Activated naive CD8-positive, alpha-beta T cell treated with anti-CD3 and anti-CD28 coated beads, Interleukin-2, amount 10 ng/mL, durations not matched to agents 7 days and 5 days (primary cell): Measurements from ENCODE around the gene CASK. TPM values are rescaled to one million over a fixed set of nuclear protein-coding genes. Genes with fewer than 3 reads are reported as not detected.
A peak's percentile ranks its signal among the peaks of the same experiment; 100 is the strongest.
"Not testable (repeated sequence)": the region's sequence is repeated elsewhere in the genome, so short reads cannot be mapped to it uniquely, and the experiment has no call there.

Experiments used
- ATAC-seq: fragments of 150-1000 bp; cut with Tn5 transposase; one replicate; pipeline ENCODE4 v1.10.0; 2021; ENCODE audit warnings: low read depth, moderate library complexity
- POLR2A ChIA-PET: fragments of 350-600 bp; sonication (Branson Sonifier 250); formaldehyde crosslinking; loops from one replicate; lab custom pipeline; 2021; ENCODE audit warnings: antibody characterized with exemption; lab: Charles Lee
- DNase-seq: peaks from one replicate; pipeline ENCODE4 v3.0.0; 2021
- H3K27ac Mint-ChIP-seq: one replicate; pipeline ENCODE4 v1.8.0; 2022; ENCODE audit warnings: mild to moderate bottlenecking, mixed read lengths
- H3K27me3 Mint-ChIP-seq: one replicate; pipeline ENCODE4 v1.8.0; 2022; ENCODE audit warnings: mild to moderate bottlenecking, moderate library complexity, mixed read lengths
- H3K36me3 Mint-ChIP-seq: one replicate; pipeline ENCODE4 v1.8.0; 2021; ENCODE audit warnings: mild to moderate bottlenecking, mixed read lengths
- H3K4me1 Mint-ChIP-seq: one replicate; pipeline ENCODE4 v1.8.0; 2021; ENCODE audit warnings: mixed read lengths
- H3K4me3 Mint-ChIP-seq: one replicate; pipeline ENCODE4 v1.8.0; 2022; ENCODE audit warnings: mild to moderate bottlenecking, moderate library complexity, mixed read lengths
- H3K9me3 Mint-ChIP-seq: one replicate; pipeline ENCODE4 v1.8.0; 2021; ENCODE audit warnings: mixed read lengths
- total RNA-seq, 2 experiments: library from RNA; stranded (reverse); gene quantifications; one replicate each; pipeline ENCODE4 v1.2.3, GENCODE V29; 2021

Gene CASK
- total RNA-seq, 2 experiments from 2014 or later, result 52.1 to 53.8 TPM

- POLR2A ChIA-PET, result interaction anchor here (0.6 to 1.1 kb wide), 2 partner anchors 12 to 74 kb away, joined by 3 read pairs; no protein-coding TSS in a partner anchor
- ATAC-seq, result no peak
Observed at GRCh38 chrX:41732260-41732659, 191.1 kb downstream of the CASK start.

GRCh38 chrX:41730081-41730480, 193.3 kb downstream of the CASK start:
- H3K27ac Mint-ChIP-seq, result no peak overlapping the region
- H3K4me1 Mint-ChIP-seq, result peaks cover 18% of the 10 kb centered on the region
- no peaks in the 10 kb centered on the region for H3K27me3 Mint-ChIP-seq
- no peak for ATAC-seq
- no peaks in the 10 kb centered on the region for H3K9me3 Mint-ChIP-seq
- H3K4me3 Mint-ChIP-seq, result no peak overlapping the region
- no peak for DNase-seq
- POLR2A ChIA-PET, result no interaction called here
- H3K36me3 Mint-ChIP-seq, result peaks cover 11% of the 10 kb centered on the region

More at GRCh38 chrX:41732260-41732659, 191.1 kb downstream of the CASK start:
- Mint-ChIP-seq H3K27ac (peak overlapping the region; percentile 34), H3K27me3 (no peaks in the 10 kb centered on the region), H3K9me3 (no peaks in the 10 kb centered on the region), H3K36me3 (peaks cover 7% of the 10 kb centered on the region), H3K4me3 (peak overlapping the region; percentile 25), H3K4me1 (peaks cover 27% of the 10 kb centered on the region)
- no peak for DNase-seq

GRCh38 chrX:41728125-41728524, 195.2 kb downstream of the CASK start:
- POLR2A ChIA-PET, result no interaction called here
- peaks cover 21% of the 10 kb centered on the region for H3K4me1 Mint-ChIP-seq
- no peak overlapping the region for H3K27ac Mint-ChIP-seq

DNA sequence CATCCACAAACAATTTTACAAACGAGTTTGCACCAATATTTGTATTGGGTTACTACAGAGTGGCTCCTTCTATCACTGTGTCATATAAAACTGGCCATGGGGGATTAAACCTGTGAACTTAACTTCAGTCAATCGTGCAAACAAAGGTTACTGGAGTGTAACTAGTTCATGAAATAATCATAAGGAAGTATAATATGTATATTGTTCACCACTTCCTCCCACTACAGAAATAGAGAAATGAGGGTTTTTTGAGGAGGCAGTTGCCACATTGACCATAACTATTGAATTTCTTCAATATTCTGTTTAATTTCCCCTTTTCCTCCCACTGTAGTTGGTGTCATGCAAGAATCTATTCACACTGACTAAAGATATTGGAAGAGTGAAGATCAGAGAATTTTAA, 199.5 kb downstream of the CASK start, which contains the start of gene GPR82:
TSS of gene GPR82 (plus strand) at position 356 of the 400 bp plus-strand sequence. CDS start 2,846 bp downstream, outside the sequence.
- H3K4me1 Mint-ChIP-seq, result peaks cover 42% of the 10 kb centered on the region
- H3K27me3 Mint-ChIP-seq, result no peaks in the 10 kb centered on the region
- POLR2A ChIA-PET, result no interaction called here
- DNase-seq (no peak), ATAC-seq (no peak)
- peak within 1 kb of the TSS; percentile 78 for H3K27ac Mint-ChIP-seq
- peaks cover 31% of the 10 kb centered on the region for H3K36me3 Mint-ChIP-seq
- peaks cover 1% of the 10 kb centered on the region for H3K9me3 Mint-ChIP-seq
- H3K4me3 Mint-ChIP-seq, result peak within 1 kb of the TSS; percentile 72

More at GRCh38 chrX:41728125-41728524, 195.2 kb downstream of the CASK start:
- DNase-seq (no peak), ATAC-seq (no peak)
- Mint-ChIP-seq H3K9me3 (no peaks in the 10 kb centered on the region), H3K27me3 (no peaks in the 10 kb centered on the region), H3K36me3 (peaks cover 11% of the 10 kb centered on the region), H3K4me3 (no peak overlapping the region)

DNA sequence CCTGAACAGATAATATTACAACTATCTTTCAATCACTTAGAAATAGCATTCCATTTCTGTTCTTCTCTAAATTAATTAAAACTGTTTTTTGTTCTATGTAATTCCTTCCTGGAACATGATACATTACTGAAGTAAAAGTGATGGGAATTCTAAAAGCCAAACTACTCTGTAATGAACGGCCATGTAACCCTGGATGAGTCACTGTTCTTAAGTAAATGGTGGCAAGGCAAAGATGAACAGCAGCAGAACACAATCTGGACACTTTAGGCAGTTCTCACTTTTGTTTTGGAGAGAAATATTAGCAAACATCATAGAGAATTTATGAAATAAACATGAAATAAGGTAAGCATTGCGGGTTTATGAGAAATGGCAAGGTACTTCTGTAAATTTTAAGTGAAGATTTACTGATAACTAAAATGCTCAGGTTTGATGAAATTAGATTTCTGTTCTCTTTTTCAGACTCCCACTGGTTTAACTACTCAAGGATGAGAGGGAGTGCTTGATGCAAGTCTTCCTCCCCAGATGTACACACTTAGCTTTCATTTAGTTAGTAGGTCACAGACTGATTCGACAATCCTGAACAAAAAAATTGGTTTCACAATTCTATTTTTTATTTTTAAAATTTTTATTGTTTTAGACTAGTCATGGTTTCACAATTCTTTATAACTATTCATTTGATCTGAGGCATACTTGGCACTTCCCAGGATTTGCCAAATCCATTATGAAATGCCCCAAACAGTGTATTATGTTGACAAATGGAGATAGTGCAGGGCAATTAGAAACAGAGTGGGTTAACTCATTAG, 200.3 kb downstream of the CASK start:
- POLR2A ChIA-PET, result no interaction called here
- H3K4me1 Mint-ChIP-seq, result peaks cover 42% of the 10 kb centered on the region
- H3K36me3 Mint-ChIP-seq, result peaks cover 35% of the 10 kb centered on the region
- no peaks in the 10 kb centered on the region for H3K27me3 Mint-ChIP-seq
- no peak for ATAC-seq
- H3K9me3 Mint-ChIP-seq, result peaks cover 1% of the 10 kb centered on the region
- no peak for DNase-seq
- H3K27ac Mint-ChIP-seq, result peak overlapping the region; percentile 78
- peak overlapping the region; percentile 72 for H3K4me3 Mint-ChIP-seq

DNA sequence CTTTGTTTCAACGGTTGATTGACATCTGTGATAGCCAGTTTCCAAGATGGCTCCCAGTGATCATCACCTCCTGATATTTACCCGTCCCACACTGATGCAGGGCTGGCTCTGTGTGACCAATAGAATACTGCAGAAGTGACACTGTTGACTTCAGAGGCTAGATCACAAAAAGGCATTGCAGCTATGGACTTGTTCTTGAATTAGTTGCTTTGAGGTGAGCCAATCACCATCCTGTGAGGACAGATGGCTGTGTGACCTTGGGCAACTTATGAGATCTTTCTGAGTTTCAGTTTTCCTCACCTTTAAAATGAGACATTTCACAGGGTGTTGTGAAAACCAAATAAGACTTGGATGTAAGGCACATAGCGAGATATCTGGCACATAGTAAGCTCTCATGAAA, 201.1 kb downstream of the CASK start:
- Mint-ChIP-seq H3K36me3 (peaks cover 32% of the 10 kb centered on the region), H3K4me1 (peaks cover 40% of the 10 kb centered on the region), H3K27ac (peak overlapping the region; percentile 61), H3K4me3 (peak overlapping the region; percentile 18), H3K27me3 (no peaks in the 10 kb centered on the region), H3K9me3 (peaks cover 1% of the 10 kb centered on the region)
- ATAC-seq (no peak), DNase-seq (no peak)
- POLR2A ChIA-PET, result no interaction called here

DNA sequence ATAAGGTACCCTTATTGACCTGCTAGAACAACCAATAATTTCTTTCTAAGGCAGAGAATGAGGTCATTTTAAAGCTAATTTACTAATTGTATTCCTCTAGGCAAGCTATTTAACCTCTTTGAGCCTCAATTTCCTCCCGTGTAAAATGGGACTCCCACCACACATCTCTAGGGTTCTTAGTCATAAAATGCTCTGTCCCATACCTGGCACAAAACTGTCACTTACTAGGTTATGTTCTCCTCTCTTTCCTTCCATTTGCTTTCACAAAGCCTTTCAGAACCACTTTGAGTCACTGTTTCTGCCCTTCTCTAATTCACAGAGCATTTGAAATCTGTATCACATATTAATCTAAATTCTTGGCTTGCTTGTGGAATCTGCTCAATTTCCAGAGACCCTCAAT, 201.8 kb downstream of the CASK start:
- Mint-ChIP-seq H3K27ac (peak overlapping the region; percentile 61), H3K4me3 (peak overlapping the region; percentile 8), H3K27me3 (no peaks in the 10 kb centered on the region), H3K36me3 (peaks cover 34% of the 10 kb centered on the region), H3K9me3 (peaks cover 3% of the 10 kb centered on the region), H3K4me1 (peaks cover 43% of the 10 kb centered on the region)
- POLR2A ChIA-PET, result no interaction called here
- DNase-seq, result no peak
- ATAC-seq, result no peak

DNA sequence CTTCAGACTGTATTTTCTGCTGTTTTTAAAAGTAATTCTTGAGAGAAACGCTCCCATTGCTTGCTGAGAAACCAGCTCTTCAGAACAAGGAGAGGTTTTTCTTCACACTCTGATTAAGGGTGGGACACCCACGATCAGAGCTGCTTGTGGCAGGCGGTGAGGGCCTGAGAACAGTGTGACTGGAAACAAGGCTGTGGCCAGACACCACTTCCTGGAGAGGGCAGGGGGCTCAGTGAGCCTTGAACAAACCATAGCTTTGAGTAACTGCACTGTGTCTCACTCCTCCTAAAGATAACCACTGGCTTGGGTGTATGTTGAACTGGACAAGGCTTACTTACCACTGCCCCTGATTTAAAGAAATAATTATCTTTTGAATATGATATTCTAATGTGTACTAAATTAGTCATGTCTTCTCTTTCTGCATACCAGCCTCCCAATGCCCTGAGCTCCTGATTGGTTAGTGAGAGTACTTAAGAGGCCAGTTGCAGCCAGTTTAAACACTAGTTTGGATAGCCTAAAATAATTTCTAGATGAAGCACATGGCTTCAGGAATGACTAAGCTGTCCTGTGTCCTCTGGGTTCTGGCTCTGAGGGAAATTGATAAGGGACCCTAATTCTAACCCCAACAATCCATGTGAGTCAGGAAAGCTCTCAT, 203.1 kb downstream of the CASK start:
- H3K4me1 Mint-ChIP-seq, result peaks cover 40% of the 10 kb centered on the region
- H3K4me3 Mint-ChIP-seq, result peak overlapping the region; percentile 39
- peak; percentile 95 for ATAC-seq
- POLR2A ChIA-PET, result interaction anchor here (0.8 to 1.4 kb wide), 4 partner anchors 9 to 25 kb away, joined by 3 to 5 read pairs (median 4); no protein-coding TSS in a partner anchor
- H3K27ac Mint-ChIP-seq, result peak overlapping the region; percentile 85
- H3K27me3 Mint-ChIP-seq, result no peaks in the 10 kb centered on the region
- H3K36me3 Mint-ChIP-seq, result peaks cover 43% of the 10 kb centered on the region
- peak; percentile 70 for DNase-seq
- H3K9me3 Mint-ChIP-seq, result peaks cover 5% of the 10 kb centered on the region

DNA sequence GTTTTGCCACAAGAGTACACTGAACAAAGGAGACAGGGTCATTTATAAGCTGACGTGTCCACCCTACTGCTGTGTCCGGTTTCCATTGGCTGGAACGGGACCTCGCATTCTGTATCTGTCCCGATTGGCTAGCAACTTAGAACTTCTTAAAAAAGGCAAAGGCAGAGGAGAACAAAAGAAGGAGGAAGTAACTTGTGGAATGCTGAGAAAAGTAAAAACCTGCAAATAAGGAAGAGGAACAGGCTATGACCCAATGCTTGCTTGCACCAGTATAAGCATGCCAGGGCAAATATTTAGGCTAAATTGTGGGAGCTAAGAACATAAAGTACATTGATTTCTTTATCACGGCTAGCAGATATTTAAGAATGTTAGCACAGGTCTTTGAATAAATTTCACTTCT, 203.7 kb downstream of the CASK start:
- ATAC-seq, DNase-seq, H3K9me3 Mint-ChIP-seq, H3K27me3 Mint-ChIP-seq: not testable (repeated sequence)
- Mint-ChIP-seq H3K27ac (peak overlapping the region; percentile 85), H3K4me3 (peak overlapping the region; percentile 39), H3K36me3 (peaks cover 43% of the 10 kb centered on the region), H3K4me1 (peaks cover 40% of the 10 kb centered on the region)
- POLR2A ChIA-PET, result interaction anchor here (1.2 to 1.4 kb wide), 3 partner anchors 8 to 25 kb away, joined by 3 to 4 read pairs (median 3); no protein-coding TSS in a partner anchor

DNA sequence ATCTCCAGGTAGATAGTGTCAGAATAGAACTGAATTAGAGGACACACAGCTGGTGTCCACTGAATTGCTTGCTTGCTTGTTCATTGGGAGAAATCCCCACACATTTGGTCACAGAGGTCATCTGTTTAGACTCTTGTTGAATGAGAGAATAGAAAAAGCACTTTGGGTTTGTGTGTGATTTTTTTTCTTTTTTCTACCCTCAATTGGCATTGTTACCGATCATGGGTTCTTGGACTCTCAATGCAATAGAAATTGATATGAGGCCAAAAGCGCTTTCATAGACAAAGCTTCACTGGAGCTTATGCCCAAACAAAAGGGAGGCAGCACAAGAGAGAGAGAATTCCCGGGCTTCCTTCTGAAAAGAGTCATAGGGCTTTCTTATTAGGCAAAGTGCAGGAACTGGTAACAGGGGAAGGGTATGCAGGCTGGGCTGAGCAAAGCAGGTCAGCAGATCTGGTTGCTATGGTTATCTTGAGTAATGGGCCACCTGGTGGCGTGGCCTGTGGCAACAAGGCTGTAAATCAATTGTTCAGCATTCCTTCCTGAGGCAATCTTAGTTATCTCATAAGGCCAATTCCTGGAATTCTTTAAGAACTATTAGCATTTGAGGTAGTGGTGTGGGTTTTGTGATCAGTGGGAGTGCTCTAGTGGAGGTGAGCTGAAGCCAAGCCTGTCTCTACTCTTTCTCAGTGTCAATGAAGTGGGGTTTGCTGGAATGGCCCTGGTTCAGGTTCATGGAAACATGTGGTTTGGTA, 204.7 kb downstream of the CASK start:
- Mint-ChIP-seq H3K9me3 (peaks cover 5% of the 10 kb centered on the region), H3K27me3 (no peaks in the 10 kb centered on the region), H3K27ac (peak overlapping the region; percentile 85), H3K36me3 (peaks cover 50% of the 10 kb centered on the region), H3K4me1 (peaks cover 36% of the 10 kb centered on the region), H3K4me3 (no peak overlapping the region)
- no peak for ATAC-seq
- POLR2A ChIA-PET, result no interaction called here
- no peak for DNase-seq

DNA sequence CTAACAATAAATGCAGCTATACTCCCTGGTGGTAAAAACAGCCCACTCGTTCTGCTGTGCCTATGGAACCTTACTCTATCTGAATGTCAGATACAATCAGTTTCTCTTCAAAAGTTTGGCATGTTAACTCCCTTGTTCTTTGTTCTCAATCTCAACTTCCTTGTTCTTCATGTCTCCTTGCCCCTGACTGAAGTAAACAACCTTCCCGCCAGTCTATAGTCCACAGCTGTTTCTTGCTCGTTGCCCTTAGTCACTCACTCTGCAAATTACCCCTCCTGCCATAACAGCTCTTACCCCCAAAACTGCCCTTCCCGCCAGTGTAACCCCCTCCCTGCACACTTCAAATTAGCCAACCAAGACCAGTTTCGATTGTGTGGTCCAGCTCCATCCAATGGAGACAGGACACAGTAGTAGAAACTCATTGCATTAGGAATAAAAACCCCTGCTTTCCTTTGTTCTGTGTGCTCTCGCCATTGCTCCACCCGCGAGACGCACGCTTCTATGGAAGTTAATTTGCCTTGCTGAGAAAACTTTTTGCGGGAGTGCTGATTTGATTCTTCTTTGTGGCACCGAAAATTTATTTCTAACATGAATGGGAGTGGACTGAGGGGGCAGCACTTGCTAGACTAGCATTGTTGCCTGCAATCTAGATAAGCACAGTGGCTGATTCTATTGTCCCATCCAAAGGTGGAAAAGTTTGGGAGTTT, 206.4 kb downstream of the CASK start:
- Mint-ChIP-seq H3K9me3 (peaks cover 5% of the 10 kb centered on the region), H3K36me3 (peaks cover 51% of the 10 kb centered on the region), H3K4me1 (peaks cover 23% of the 10 kb centered on the region), H3K27me3 (no peaks in the 10 kb centered on the region), H3K4me3 (no peak overlapping the region), H3K27ac (peak overlapping the region; percentile 45)
- ATAC-seq, result no peak
- POLR2A ChIA-PET, result no interaction called here
- no peak for DNase-seq

DNA sequence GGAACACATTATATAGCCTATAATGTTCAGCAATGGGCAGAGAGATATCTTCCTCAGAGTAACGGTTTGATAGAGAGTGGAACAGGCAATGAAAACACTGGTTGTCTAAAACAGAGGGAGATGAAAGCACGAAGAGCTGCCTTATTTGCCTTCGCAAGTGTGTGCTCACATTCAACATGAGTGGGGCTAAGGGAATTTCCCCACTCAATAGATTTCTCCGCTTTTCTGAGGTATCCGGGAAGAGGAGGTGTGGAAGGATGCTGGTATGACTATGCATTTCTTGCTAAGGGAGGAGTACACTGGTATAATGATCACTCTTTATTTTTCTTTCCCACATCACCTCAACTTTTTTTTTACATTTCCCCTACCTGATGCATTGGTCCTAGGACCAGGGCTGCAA, 207.1 kb downstream of the CASK start:
- Mint-ChIP-seq H3K36me3 (peaks cover 47% of the 10 kb centered on the region), H3K9me3 (peaks cover 5% of the 10 kb centered on the region), H3K4me1 (peaks cover 18% of the 10 kb centered on the region), H3K4me3 (no peak overlapping the region), H3K27me3 (no peaks in the 10 kb centered on the region), H3K27ac (no peak overlapping the region)
- POLR2A ChIA-PET, result no interaction called here
- DNase-seq, result no peak
- no peak for ATAC-seq
